ENCODE data around the gene UMODL1. TPM values are rescaled to one million over a fixed set of nuclear protein-coding genes. Genes with fewer than 3 reads are reported as not detected.

UMODL1 gene
- total and polyA plus RNA-seq, 2 of the 13 experiments (the other 11 are each of a cell fraction or from before 2014, with no cell fraction given): not detected

GRCh38 chr21:42140196-42140934 is 69.2 kb downstream of the UMODL1 start:
- Histone ChIP-seq H3K79me2 (ENCODE audit: insufficient read depth, low read length) (no peaks in the 10 kb centered on the region), H3K36me3 (replicated peaks in 1 of 2; ENCODE audit: control insufficient read depth in 1 of 2, insufficient read depth in 2 of 2, low read length in 2 of 2) (no peaks in the 10 kb centered on the region), H3K4me1 (ENCODE audit: insufficient read depth, low read length) (peaks cover 6% of the 10 kb centered on the region; the same call in 1 of the 2 replicates), H3K9ac (ENCODE audit: insufficient read depth, low read depth, low read length) (no peak overlapping the region), H3K4me2 (ENCODE audit: low read depth, low read length) (no peak overlapping the region), H3K4me3 (replicated peaks in 1 of 3; ENCODE audit: insufficient read depth in 1 of 3, low read depth in 2 of 3, low read length in 3 of 3) (no peak overlapping the region), H2AFZ (ENCODE audit: low read length) (no peak overlapping the region), H3K27ac (ENCODE audit: extremely low read length, insufficient read depth, low read length) (no peak overlapping the region), H3K9me3 (ENCODE audit: low read length) (no peaks in the 10 kb centered on the region), H4K20me1 (ENCODE audit: insufficient read depth, low read length) (no peaks in the 10 kb centered on the region), H3K27me3 (ENCODE audit: control insufficient read depth in 1 of 2, insufficient read depth in 2 of 2, low read length in 2 of 2) (peaks cover 0 to 13% of the 10 kb centered on the region in 2 experiments; a peak in 1 of 5 replicates)
- TF ChIP-seq RAD51 (IDR thresholded peaks at IDR 0.05; ENCODE audit: borderline replicate concordance) (peak; percentile 71; the same call in 1 of the 2 replicates), MNT (IDR thresholded peaks at IDR 0.05) (peak; percentile 57), USF2 (IDR thresholded peaks at IDR 0.05; ENCODE audit: low read depth, low read length) (peak; percentile 88), USF2 (CRISPR knock-in tag; IDR thresholded peaks at IDR 0.05; ENCODE audit: borderline replicate concordance) (no peak; the same call in 1 of the 2 replicates), GZF1 (CRISPR knock-in tag; IDR thresholded peaks at IDR 0.05) (no peak), XBP1 (CRISPR knock-in tag; IDR thresholded peaks at IDR 0.05) (no peak), SMARCE1 (IDR thresholded peaks at IDR 0.05; ENCODE audit: borderline replicate concordance) (no peak), ZNF407 (CRISPR knock-in tag; IDR thresholded peaks at IDR 0.05; ENCODE audit: not compliant biosample characterization) (no peak), RFX3 (CRISPR knock-in tag; IDR thresholded peaks at IDR 0.05) (no peak), HNF4G (IDR thresholded peaks at IDR 0.05; ENCODE audit: borderline replicate concordance, low read depth, low read length) (no peak), HNF4G (CRISPR knock-in tag; IDR thresholded peaks at IDR 0.05; ENCODE audit: borderline replicate concordance, low read depth) (no peak)
- in situ Hi-C loops (cut with HindIII; ENCODE audit: extremely low pct_ligation_motif_present, low pct_unique_long_range_greater_than_20kb): no loop called here
- intact Hi-C loops (cut with micrococcal nuclease; ENCODE audit: unreplicated experiment): no loop called here
- DNase-seq (ENCODE audit: low spot score): no peak
- WGBS (ENCODE audit: low lambda C conversion rate): 12% methylated on average over 5 of the region's 11 CpGs
- CTCF ChIA-PET (ENCODE audit: low intra/inter-chr PET ratio, low total read pairs): no interaction called here
- BruUV-seq (replicated peaks): no TSS peak
- no peak for ATAC-seq
- no peak for FAIRE-seq
- POLR2A ChIA-PET: no interaction called here
